GM06990 (cell line): ENCODE data around the gene SCN7A.

Experiments
- DNase-seq: peaks from one replicate; pipeline ENCODE4 v3.0.0-alpha.2; 2011; ENCODE audit not compliant: insufficient read length; ENCODE audit errors: extremely low read depth
- H3K27me3 ChIP-seq: replicated peaks from 2 replicates; pipeline ENCODE4 v1.6.0; 2011; ENCODE audit warnings: low read length; ENCODE audit not compliant: control insufficient read depth, insufficient read depth
- H3K36me3 ChIP-seq: 2 replicates; pipeline ENCODE4 v1.5.1; 2011; ENCODE audit warnings: low read length; ENCODE audit not compliant: control insufficient read depth, insufficient read depth
- H3K4me3 ChIP-seq: replicated peaks from 2 replicates; pipeline ENCODE4 v1.5.1; 2011; ENCODE audit warnings: low read depth, mild to moderate bottlenecking, control low read depth, low read length
- CTCF ChIP-seq: IDR thresholded peaks from 2 replicates; pipeline ENCODE4 v1.5.1; 2011; ENCODE audit warnings: low read length, control low read depth, mild to moderate bottlenecking, inconsistent platforms; ENCODE audit not compliant: insufficient read depth, poor library complexity, severe bottlenecking

Gene SCN7A

DNA sequence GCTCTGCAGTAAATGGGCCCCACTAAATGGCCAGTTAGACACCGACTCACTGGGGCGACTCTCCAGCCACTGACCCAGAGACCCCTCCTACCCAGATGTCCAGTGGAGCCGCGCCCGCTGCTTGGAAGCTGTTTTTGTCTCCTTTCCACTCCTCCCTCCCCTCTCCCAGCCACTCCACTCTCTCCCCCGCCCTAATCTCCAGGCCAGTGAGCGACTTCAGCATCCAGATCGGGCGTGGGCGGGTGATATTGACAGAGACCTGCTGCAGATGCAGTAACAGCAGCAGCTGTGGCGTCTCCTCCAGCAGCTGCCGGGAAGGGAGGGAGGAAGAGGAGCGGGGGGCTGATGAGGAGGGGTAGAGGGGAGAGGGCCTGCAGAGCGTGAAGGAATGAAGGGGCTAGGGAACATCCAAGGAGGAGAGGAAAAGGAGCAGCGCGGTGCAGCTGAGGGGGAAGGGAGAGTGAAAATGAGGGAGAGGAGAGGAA is at the start of gene SCN7A:
TSS of gene SCN7A (minus strand) at position 110 of the 485 bp plus-strand sequence. CDS start 16,553 bp downstream, outside the sequence.
- Histone ChIP-seq H3K36me3 (no peaks in the 10 kb centered on the region), H3K27me3 (no peaks in the 10 kb centered on the region), H3K4me3 (no peak within 1 kb of the TSS)
- TF ChIP-seq CTCF = no peak
- DNase-seq = no peak

- peak; percentile 63 for TF ChIP-seq CTCF
- Histone ChIP-seq H3K36me3 (no peaks in the 10 kb centered on the region), H3K4me3 (no peak overlapping the region), H3K27me3 (no peaks in the 10 kb centered on the region)
- peak; percentile 6 for DNase-seq
Observed at GRCh38 chr2:166539340-166540162, 45.5 kb upstream of the SCN7A start.

DNA sequence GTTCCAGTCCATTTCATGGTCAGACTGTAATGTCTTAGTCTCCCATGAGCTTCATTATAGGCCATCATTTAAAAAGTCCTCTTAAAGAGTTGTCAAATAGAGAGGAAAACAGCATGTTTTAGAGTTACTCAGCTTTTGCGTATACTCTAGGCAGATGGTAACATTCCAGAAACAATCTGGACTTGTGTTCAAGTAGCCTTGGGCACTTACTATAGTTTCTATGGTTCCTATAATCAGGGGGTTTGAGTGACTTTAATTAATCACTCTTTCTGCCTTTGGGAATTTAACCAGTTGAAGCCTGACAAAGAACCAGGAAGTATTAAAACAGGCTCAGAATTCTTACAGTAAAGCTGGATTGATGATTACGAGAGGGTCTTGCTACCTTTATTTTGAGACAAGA is 42.1 kb upstream of the SCN7A start:
- H3K36me3 ChIP-seq = no peaks in the 10 kb centered on the region
- no peak overlapping the region for H3K4me3 ChIP-seq
- TF ChIP-seq CTCF = no peak
- no peaks in the 10 kb centered on the region for H3K27me3 ChIP-seq
- no peak for DNase-seq

DNA sequence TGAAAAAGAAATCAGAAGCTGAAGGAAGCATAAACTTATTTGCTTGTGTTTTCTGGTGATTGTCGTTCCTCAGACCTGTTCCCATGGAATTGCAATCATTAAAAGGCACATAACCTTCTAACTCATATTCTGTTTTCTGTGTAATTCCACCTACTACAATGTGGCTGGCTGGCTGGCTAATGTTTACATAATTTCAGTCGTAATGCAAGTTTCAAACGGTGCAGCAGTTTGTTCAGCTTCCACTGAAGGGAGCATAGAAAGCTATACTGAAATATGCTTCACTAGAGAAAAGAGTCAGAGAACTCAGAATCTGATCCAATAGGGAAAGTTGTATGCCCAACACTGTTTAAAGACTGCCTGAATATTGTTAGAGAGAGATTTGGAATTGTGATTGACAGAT is 27.1 kb upstream of the SCN7A start:
- no peak for TF ChIP-seq CTCF
- Histone ChIP-seq H3K4me3 (no peak overlapping the region), H3K27me3 (no peaks in the 10 kb centered on the region; the same call in 1 of the 2 replicates), H3K36me3 (no peaks in the 10 kb centered on the region)
- DNase-seq = no peak

GRCh38 chr2:166520604-166521003 is 26.6 kb upstream of the SCN7A start:
- no peak for DNase-seq
- H3K36me3 ChIP-seq = no peaks in the 10 kb centered on the region
- no peak overlapping the region for H3K4me3 ChIP-seq
- no peak for TF ChIP-seq CTCF
- no peaks in the 10 kb centered on the region; the same call in 1 of the 2 replicates for H3K27me3 ChIP-seq
